HepG2 (cell line): Measurements from ENCODE around the gene SREBF1. TPM values are rescaled to one million over a fixed set of nuclear protein-coding genes. Genes with fewer than 3 reads are reported as not detected.

Experiments
- AKNA ChIP-seq: sonication (generic); formaldehyde crosslinking; IDR thresholded peaks from 2 replicates; pipeline ENCODE4 v1.4.0; 2020; ENCODE audit warnings: missing genetic modification reagents, borderline replicate concordance
- ARID4A ChIP-seq: sonication (generic); formaldehyde crosslinking; IDR thresholded peaks from 2 replicates; pipeline ENCODE4 v1.5.0; 2020; ENCODE audit warnings: mild to moderate bottlenecking, missing genetic modification reagents, borderline replicate concordance
- DZIP1 ChIP-seq: sonication (generic); formaldehyde crosslinking; IDR thresholded peaks from 2 replicates; pipeline ENCODE4 v1.5.0; 2020; ENCODE audit warnings: mild to moderate bottlenecking, missing genetic modification reagents
- FOSL1 ChIP-seq: sonication (generic); formaldehyde crosslinking; IDR thresholded peaks from 2 replicates; pipeline ENCODE4 v1.9.0; 2021; ENCODE audit warnings: missing genetic modification reagents, borderline replicate concordance
- FOXA3 ChIP-seq: IDR thresholded peaks from 2 replicates; pipeline ENCODE4 v1.6.1; 2016; ENCODE audit warnings: missing genetic modification reagents, missing compliant biosample characterization
- GABPB1 ChIP-seq: IDR thresholded peaks from 2 replicates; pipeline ENCODE4 v1.6.1; 2016; ENCODE audit warnings: mild to moderate bottlenecking, missing genetic modification reagents, moderate library complexity, missing compliant biosample characterization
- HNF4G ChIP-seq, 2 experiments: sonication (generic) in 1 of 2; formaldehyde crosslinking in 1 of 2; IDR thresholded peaks; 2 replicates each; pipeline versions ENCODE4 v1.4.0 to v1.6.1; 2011 to 2020; ENCODE audit warnings: borderline replicate concordance in 2 of 2, low read depth in 2 of 2, mild to moderate bottlenecking in 2 of 2, low read length in 1 of 2, missing genetic modification reagents in 1 of 2, moderate library complexity in 1 of 2
- NFYC ChIP-seq: IDR thresholded peaks from 2 replicates; pipeline ENCODE4 v1.6.1; 2016; ENCODE audit warnings: missing genetic modification reagents, missing compliant biosample characterization
- THRA ChIP-seq: sonication (generic); formaldehyde crosslinking; IDR thresholded peaks from 2 replicates; pipeline ENCODE4 v1.4.0; 2020; ENCODE audit warnings: missing genetic modification reagents, borderline replicate concordance
- THYN1 ChIP-seq: sonication (generic); formaldehyde crosslinking; IDR thresholded peaks from 2 replicates; pipeline ENCODE4 v1.8.1; 2023; ENCODE audit warnings: low read depth, mild to moderate bottlenecking, moderate library complexity, missing genetic modification reagents, borderline replicate concordance
- ZNF33B ChIP-seq: sonication (generic); formaldehyde crosslinking; IDR thresholded peaks from 2 replicates; pipeline ENCODE4 v1.5.1; 2020; ENCODE audit warnings: mild to moderate bottlenecking, missing genetic modification reagents
- ZNF343 ChIP-seq: sonication (generic); formaldehyde crosslinking; IDR thresholded peaks from 2 replicates; pipeline ENCODE4 v1.4.0; 2020; ENCODE audit warnings: mild to moderate bottlenecking, missing genetic modification reagents
- polyA plus RNA-seq, 8 experiments: library from polyadenylated mRNA; depleted of rRNA in 3 of 8; stranded (reverse) in 7 of 8; unstranded in 1 of 8; fragments of >200 nt; fragmentation: Illumina TruSeq in 4 of 8; extraction: Trizol in 4 of 8; gene quantifications; 2 replicates each; pipeline versions ENCODE4 v1.2.1 to v1.2.3, GENCODE V29; 2011 to 2016; ENCODE audit warnings: low read depth in 4 of 8, missing spikeins in 1 of 8, mixed read lengths in 1 of 8; ENCODE audit not compliant: insufficient read depth in 1 of 8
- total RNA-seq, 5 experiments: library from RNA; depleted of rRNA; stranded (reverse); fragments of >200 nt; fragmentation: Illumina TruSeq; extraction: Trizol; gene quantifications; 2 replicates each; pipeline ENCODE4 v1.2.3, GENCODE V29; 2016; ENCODE audit warnings: low read depth in 1 of 5

SREBF1 gene
- total and polyA plus RNA-seq, 2 of the 13 experiments (the other 11 are each of a cell fraction or from before 2014, with no cell fraction given), result 34.3 to 38.0 TPM

- TF ChIP-seq DZIP1, result no peak
- 0 out of 2 replicates have a peak, but pooled peaks have one; percentile 13 for TF ChIP-seq ZNF33B (CRISPR knock-in tag)
- TF ChIP-seq HNF4G (IDR thresholded peaks at IDR 0.05; ENCODE audit: borderline replicate concordance, low read depth, low read length), result peak; percentile 10; the same call in 1 of the 2 replicates
- no peak for TF ChIP-seq HNF4G (CRISPR knock-in tag; IDR thresholded peaks at IDR 0.05; ENCODE audit: borderline replicate concordance, low read depth)
- TF ChIP-seq AKNA (CRISPR knock-in tag), result no peak
- TF ChIP-seq ARID4A (CRISPR knock-in tag), result peak; percentile 61; the same call in 1 of the 2 replicates
- no peak for TF ChIP-seq FOSL1
- peak; percentile 23; the same call in 1 of the 2 replicates for TF ChIP-seq FOXA3 (CRISPR knock-in tag)
- TF ChIP-seq THYN1, result no peak
- peak; percentile 26; the same call in 1 of the 2 replicates for TF ChIP-seq NFYC (CRISPR knock-in tag)
- TF ChIP-seq THRA (CRISPR knock-in tag), result peak; percentile 83; the same call in 1 of the 2 replicates
- peak; percentile 54; the same call in 1 of the 2 replicates for TF ChIP-seq GABPB1 (CRISPR knock-in tag)
- no peak for TF ChIP-seq ZNF343 (CRISPR knock-in tag)
These were observed 13.2 kb downstream of the SREBF1 start (continued) for GRCh38 chr17:17823433-17824118.
